ENCODE results near the gene CSNK1G1. TPM values are rescaled to one million over a fixed set of nuclear protein-coding genes. Genes with fewer than 3 reads are reported as not detected.
"Not testable (repeated sequence)": the region's sequence is repeated elsewhere in the genome, so short reads cannot be mapped to it uniquely, and the experiment has no call there.

CSNK1G1 gene
- total RNA-seq, 1 donor = 37.6 TPM

GRCh38 chr15:64279131-64279530, 76.8 kb downstream of the CSNK1G1 start:
- TF ChIP-seq, protein P1, sequence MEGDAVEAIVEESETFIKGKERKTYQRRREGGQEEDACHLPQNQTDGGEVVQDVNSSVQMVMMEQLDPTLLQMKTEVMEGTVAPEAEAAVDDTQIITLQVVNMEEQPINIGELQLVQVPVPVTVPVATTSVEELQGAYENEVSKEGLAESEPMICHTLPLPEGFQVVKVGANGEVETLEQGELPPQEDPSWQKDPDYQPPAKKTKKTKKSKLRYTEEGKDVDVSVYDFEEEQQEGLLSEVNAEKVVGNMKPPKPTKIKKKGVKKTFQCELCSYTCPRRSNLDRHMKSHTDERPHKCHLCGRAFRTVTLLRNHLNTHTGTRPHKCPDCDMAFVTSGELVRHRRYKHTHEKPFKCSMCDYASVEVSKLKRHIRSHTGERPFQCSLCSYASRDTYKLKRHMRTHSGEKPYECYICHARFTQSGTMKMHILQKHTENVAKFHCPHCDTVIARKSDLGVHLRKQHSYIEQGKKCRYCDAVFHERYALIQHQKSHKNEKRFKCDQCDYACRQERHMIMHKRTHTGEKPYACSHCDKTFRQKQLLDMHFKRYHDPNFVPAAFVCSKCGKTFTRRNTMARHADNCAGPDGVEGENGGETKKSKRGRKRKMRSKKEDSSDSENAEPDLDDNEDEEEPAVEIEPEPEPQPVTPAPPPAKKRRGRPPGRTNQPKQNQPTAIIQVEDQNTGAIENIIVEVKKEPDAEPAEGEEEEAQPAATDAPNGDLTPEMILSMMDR (IDR thresholded peaks at IDR 0.05; ENCODE audit: insufficient read depth, low read depth, low read length) = no peak
- DNase-seq (ENCODE audit: low read depth) = no peak
- no peak overlapping the region for H3K4me3 ChIP-seq (ENCODE audit: low read depth, low read length)

DNA sequence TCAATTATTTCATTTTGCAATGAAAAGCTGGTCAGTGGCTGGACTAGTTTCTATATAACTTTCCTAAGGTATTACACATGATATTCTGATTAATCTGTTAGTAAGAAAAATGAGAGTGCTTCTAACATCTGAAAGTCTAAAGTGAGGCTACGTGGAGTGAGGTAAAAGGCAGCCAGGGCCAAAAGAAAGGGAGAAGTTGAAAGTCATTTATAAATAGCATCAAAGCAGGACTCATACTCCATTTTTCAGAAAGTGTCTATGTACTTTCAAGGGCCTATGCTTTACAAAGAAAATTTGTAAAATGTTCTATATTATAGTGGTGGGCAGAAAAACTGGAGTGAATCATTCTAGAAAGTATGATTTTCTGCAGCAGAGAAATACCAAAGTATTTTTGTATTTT, 80.0 kb downstream of the CSNK1G1 start:
- no peak for DNase-seq (ENCODE audit: low read depth)
- H3K4me3 ChIP-seq (ENCODE audit: low read depth, low read length) = no peak overlapping the region
- TF ChIP-seq, protein P1 (IDR thresholded peaks at IDR 0.05; ENCODE audit: insufficient read depth, low read depth, low read length) = no peak

DNA sequence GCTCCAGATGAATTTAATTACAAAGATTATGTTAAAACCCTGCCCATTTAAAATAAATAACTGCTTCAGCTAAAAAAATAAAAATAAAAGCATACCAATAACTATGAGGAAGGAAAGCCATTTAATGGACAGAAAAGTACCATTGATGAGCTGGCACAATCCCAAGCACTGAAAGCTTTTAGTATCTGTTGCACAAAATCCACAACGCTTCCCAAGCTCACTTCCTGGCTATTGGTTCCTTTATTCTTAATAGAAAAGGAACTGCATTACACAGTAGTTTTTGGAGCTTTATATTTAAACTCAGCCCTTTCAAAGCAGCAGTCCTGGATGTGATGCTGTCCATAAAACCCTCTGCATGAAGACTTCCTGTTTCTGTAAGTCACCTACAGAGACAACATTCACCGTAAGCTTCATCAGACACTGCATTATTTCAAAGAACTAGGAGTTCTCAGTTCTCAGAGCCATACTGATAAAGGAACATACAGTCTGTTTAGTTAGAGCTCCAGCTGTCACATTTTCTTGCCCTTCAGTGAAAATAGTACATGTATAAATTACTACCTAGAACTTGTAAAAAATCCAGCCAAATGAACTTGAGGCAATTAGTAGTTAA, 81.5 kb downstream of the CSNK1G1 start:
- TF ChIP-seq, protein P1 (IDR thresholded peaks at IDR 0.05; ENCODE audit: insufficient read depth, low read depth, low read length) = no peak
- DNase-seq (ENCODE audit: low read depth) = no peak

GRCh38 chr15:64267331-64267973, 88.5 kb downstream of the CSNK1G1 start:
- no peak overlapping the region for H3K4me3 ChIP-seq (ENCODE audit: low read depth, low read length)
- TF ChIP-seq, protein P1 (IDR thresholded peaks at IDR 0.05; ENCODE audit: insufficient read depth, low read depth, low read length) = no peak
- DNase-seq (ENCODE audit: low read depth) = no peak

More for the DNA sequence above, 81.5 kb downstream of the CSNK1G1 start:
- no peak overlapping the region for H3K4me3 ChIP-seq (ENCODE audit: low read depth, low read length)

GRCh38 chr15:64265188-64265587, 90.8 kb downstream of the CSNK1G1 start:
- not testable (repeated sequence) for DNase-seq (ENCODE audit: low read depth); H3K4me3 ChIP-seq (ENCODE audit: low read depth, low read length)

DNA sequence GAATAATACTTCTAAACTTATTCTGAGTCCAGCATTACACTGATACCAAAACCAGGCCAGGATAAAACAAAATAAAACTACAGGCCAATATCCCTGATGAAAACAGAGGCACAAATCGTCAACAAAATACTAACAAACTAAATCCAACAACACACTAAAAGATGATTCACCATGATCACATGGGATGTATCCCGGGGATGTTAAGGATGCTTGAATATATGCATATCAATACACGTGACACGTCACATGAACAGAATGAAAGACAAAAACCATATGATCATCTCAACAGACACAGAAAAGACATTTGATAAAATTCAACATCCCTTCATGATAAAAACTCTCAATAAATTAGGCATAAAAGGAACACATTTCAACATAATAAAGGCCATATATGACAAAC, 91.5 kb downstream of the CSNK1G1 start:
- peak; percentile 47 for DNase-seq (ENCODE audit: low read depth)
- TF ChIP-seq, protein P1 (IDR thresholded peaks at IDR 0.05; ENCODE audit: insufficient read depth, low read depth, low read length) = no peak
- no peak overlapping the region for H3K4me3 ChIP-seq (ENCODE audit: low read depth, low read length)

DNA sequence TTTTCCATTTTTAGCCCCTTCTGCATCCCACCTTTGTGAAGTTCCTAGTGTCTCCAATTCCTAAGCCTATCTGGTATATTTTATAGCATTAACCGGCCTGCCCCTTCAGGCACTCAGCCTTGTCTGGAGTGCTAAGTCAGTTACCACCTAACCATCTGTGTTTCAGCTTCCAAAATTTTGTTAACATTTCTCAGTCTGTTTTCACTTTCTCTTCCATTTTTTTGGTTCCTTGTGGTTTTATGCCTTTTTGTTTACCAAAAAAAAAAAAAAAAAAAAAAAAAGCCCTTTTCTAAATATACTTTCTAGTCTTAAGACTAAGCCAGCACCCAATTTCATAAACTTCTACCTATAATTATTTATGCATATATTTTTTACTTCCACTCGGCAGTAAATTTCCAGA, 92.4 kb downstream of the CSNK1G1 start:
- TF ChIP-seq, protein P1 (IDR thresholded peaks at IDR 0.05; ENCODE audit: insufficient read depth, low read depth, low read length) = no peak
- H3K4me3 ChIP-seq (ENCODE audit: low read depth, low read length) = no peak overlapping the region
- peak; percentile 23 for DNase-seq (ENCODE audit: low read depth)
